Stimulated activated CD8-positive, alpha-beta memory T cell treated with anti-CD3 and anti-CD28 coated beads, Interleukin-4, amount 100 ng/mL, for 48 hours (primary cell): ENCODE measurements around the gene MAG.
A peak's percentile ranks its signal among the peaks of the same experiment; 100 is the strongest.

Experiments used
- DNase-seq: peaks from one replicate; pipeline ENCODE4 v3.0.0-alpha.2; 2020

Gene MAG, protein sequence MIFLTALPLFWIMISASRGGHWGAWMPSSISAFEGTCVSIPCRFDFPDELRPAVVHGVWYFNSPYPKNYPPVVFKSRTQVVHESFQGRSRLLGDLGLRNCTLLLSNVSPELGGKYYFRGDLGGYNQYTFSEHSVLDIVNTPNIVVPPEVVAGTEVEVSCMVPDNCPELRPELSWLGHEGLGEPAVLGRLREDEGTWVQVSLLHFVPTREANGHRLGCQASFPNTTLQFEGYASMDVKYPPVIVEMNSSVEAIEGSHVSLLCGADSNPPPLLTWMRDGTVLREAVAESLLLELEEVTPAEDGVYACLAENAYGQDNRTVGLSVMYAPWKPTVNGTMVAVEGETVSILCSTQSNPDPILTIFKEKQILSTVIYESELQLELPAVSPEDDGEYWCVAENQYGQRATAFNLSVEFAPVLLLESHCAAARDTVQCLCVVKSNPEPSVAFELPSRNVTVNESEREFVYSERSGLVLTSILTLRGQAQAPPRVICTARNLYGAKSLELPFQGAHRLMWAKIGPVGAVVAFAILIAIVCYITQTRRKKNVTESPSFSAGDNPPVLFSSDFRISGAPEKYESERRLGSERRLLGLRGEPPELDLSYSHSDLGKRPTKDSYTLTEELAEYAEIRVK

DNA sequence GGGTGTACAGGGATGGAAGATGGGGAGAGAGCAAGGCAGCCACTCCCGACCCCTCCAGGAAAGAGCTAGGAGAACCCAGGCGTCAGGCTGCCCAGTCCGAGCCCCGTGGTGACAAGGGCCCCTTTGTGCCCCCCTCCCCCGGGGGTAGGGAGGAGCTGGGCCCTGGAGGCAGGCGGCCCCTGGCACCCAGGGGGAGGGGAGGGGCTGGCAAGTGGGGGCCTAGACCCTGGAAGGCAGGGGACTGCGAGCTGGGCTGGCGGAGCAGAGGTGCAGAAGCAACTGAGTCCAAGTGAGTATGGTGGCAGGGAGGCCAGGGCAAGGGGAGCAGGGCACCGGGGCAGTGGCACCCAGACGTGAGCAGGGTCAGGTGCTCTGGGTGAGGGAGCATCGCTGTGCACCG, at the start of gene MAG:
TSS of gene MAG (plus strand) at position 246 of the 400 bp plus-strand sequence. CDS start 3,248 bp downstream, outside the sequence.
- no peak for DNase-seq

DNA sequence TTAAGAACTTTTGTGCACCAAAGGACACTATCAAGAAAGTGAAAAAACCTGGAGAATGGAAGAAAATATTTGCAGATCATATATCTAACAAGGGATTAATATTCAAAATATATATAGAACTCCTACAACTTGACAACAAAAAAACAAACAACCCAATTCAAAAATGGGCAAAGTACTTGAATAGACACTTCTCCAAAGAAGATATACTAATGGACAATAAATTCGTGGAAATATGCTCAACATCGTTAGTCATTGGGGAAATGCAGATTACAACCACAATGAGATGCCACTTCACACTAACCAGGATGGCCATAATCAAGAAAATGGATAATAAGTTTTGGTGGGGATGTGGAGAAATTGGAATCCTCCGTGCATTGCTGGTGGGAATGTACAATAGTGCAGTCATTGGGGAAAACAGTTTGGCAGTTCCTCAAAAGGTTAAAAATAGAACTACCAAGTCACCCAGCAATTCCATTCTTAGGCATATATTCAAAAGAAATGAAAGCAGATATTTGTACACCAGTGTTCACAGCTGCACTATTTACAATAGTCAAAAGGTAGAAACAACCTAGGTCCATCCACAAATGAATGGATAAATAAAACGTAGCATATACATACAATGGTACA, 45.4 kb upstream of the MAG start:
- no peak for DNase-seq

DNA sequence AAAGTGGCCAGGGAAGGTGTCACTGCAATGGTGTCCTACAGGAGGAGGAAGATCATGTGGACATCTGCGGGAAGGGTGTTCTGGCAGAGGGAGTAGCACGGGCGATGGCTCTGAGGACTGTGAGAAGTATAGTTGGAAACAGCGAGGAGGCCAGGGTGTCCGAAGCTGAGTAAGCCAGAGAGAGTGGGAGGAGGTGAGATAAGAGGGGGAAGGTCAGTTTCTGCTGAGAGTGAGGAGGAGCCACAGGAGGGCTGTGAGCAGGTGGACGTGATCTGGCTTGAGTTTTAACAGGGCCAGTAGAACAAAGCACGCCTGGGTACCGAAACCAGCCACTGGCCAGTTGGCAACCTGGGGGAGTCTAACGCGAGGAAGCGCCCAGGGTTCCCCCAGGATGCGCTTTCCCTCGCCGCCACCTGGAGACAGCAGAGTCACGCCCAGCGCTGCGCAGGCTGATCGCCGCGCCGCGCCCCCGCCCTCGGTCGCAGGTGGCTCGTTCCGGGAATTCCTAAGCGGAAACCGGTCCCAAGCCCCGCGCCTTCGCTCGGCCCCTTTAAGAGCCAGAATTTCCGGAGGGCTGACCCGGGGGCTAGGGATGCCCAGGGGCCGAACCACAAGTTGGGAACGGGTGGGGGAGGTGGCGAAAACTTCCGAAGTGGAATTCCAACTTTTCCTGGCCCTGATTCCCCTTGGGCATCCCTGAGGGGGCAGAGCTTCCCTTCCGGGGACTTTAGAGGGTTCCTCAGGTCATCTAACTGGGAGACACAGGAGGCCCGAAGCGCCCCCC, 44.2 kb upstream of the MAG start:
- peak; percentile 73 for DNase-seq

DNA sequence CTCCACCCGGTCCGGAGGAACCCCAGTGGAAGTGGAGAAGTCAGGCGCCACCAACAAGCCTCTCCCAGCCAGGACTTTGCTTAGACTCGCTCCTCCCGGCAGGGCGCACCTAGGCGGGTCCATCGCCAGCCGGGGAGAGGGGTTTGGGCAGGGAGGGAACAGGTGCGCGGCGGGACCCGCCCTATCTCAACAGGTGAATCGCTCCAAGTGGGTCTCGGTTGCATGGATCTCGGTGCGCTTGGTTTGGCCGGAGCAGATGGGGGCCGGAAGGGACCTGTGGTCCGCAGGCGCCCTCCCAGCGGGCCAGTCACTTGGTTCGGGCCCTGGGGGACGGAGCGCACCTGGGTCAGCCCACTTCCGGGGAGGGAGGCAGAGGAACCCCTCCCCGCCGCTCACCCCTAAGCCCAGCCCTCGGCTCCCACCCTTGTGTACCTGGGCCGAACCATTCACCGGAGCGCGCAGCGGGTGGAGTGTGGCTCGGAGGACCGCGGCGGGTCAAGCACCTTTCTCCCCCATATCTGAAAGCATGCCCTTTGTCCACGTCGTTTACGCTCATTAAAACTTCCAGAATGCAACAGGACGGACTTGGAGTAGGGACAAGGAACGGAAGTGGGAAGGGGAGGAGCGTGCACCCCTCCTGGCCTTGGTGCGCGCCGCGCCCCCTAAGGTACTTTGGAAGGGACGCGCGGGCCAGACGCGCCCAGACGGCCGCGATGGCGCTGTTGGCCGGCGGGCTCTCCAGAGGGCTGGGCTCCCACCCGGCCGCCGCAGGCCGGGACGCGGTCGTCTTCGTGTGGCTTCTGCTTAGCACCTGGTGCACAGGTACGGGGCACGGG, 43.4 kb upstream of the MAG start, which contains the start of gene LSR:
TSS of gene LSR (plus strand) at position 693 of the 836 bp plus-strand sequence. CDS start at position 714, 21 bp downstream.
- DNase-seq = peak; percentile 82

DNA sequence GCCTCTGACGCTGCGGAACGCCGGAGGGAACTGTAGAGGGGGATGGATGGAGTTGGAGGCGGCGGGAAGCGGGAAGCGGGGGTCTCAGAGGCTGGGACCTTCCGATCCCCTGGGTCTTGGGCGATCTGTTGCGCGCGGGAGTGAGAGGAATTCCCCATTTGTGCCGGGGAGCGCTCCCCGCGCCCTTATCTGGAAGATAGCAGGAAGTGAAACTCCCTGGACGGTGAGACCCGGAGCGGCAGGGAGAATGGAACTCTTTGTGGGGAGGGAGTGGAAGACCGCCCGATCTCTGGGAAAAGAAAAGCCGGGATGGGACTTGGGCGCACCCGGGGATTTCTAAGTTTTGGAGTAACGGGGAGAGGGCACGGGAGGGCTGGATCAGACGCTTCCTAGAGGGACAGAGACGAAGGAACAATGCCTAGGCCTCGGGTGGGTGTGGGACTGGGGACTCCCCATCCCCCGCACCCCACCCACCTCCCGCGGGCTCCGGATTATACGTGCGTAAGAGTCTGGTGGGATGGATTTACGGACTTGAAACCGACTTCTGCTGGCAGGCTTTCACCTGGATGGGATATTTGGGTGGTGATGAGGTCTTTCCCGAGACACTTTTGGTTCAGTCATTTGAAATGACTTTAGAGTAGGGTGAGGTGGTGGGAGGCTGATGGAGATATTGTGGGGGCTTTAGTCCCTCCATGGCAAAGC, 42.7 kb upstream of the MAG start:
- DNase-seq = peak; percentile 24

DNA sequence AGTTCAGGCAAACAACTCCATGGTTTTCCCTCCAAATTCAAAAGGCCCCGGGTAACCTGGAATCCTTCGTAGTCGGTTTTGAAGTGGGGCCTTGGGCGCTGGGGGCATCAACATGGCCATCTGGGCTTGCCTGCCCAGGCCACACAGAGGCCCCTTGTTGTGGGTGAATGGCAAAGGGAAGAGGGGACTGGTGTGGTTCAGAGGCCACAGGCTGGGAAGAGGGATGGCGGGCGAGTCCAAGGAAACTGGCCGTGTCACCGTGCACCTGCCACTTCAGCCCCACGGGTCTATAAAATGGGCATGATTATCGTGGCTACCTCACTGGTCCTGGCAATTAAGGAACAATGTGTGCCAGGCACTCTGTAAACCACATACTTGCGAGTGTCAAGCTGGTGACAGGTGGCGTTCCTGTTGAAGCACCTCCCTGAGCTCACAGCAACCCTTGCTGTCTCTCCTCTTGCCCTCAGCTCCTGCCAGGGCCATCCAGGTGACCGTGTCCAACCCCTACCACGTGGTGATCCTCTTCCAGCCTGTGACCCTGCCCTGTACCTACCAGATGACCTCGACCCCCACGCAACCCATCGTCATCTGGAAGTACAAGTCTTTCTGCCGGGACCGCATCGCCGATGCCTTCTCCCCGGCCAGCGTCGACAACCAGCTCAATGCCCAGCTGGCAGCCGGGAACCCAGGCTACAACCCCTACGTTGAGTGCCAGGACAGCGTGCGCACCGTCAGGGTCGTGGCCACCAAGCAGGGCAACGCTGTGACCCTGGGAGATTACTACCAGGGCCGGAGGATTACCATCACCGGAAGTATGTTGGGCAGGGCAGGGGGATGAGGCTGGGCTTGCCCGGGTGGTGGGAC, 41.9 kb upstream of the MAG start:
- DNase-seq = peak; percentile 20

DNA sequence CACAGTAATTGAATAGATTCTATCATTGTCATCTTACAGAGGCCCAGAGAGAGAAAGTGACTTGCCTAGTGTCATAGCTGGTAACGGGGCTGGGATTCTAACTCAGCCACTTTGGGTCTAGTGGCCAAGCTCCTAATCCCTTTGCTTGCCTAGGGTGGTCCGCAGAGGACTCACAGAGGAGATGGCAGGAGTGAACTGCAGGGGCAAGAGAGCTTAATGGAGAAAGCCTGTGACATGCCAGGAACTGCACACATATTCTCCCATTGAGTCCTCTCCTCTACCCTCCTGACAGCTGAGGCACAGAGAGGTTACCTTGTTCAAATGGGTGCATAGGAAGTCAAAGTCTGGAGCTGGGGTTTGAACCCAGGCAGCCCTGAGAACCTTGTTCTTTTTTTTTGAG, 40.5 kb upstream of the MAG start:
- DNase-seq = peak; percentile 16

DNA sequence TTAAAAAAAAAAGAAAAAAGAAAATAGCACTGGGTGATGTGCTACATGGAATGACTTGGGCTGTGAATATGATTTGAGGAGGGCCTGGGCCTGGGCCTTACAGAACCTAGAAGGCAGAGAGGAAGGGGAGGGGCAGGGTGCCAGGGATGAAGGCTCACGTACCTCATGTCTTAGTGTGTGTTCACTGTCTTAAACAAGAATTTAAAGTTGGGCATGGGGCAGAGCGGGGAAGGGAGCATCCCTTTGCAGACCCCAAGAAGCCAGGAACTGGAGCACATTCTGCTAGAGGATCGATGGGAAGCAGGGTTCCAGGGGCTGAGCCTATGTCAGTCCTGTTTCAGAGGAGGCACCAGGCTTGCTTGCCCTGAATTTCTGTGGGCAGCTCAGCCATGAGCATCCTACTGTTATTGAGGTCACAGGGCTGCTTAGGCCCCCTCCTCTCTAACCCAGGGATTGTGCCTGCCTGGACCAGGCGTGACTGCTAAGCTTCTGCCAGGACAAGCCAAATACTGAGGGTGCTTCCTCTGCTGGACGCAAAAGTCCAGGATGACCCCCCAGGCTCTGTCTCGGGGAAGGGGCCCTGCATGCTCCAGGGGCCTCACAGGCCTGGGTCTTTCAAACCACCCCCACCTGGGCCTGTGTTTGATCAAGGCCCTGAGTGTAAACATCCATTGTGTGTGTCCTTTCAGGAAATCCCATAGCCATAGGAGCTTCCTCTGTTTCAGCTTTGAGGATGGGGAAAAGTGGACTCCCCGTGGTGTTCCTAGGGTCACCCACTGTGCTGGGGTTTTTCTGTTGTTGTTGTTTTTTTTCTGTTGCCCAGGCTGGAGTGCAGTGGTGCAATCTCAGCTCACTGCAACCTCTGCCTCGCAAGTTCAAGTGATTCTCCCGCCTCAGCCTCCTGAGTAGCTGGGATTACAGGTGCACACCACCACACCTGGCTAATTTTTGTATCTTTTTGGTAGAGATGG, 38.4 kb upstream of the MAG start:
- DNase-seq = peak; percentile 19

DNA sequence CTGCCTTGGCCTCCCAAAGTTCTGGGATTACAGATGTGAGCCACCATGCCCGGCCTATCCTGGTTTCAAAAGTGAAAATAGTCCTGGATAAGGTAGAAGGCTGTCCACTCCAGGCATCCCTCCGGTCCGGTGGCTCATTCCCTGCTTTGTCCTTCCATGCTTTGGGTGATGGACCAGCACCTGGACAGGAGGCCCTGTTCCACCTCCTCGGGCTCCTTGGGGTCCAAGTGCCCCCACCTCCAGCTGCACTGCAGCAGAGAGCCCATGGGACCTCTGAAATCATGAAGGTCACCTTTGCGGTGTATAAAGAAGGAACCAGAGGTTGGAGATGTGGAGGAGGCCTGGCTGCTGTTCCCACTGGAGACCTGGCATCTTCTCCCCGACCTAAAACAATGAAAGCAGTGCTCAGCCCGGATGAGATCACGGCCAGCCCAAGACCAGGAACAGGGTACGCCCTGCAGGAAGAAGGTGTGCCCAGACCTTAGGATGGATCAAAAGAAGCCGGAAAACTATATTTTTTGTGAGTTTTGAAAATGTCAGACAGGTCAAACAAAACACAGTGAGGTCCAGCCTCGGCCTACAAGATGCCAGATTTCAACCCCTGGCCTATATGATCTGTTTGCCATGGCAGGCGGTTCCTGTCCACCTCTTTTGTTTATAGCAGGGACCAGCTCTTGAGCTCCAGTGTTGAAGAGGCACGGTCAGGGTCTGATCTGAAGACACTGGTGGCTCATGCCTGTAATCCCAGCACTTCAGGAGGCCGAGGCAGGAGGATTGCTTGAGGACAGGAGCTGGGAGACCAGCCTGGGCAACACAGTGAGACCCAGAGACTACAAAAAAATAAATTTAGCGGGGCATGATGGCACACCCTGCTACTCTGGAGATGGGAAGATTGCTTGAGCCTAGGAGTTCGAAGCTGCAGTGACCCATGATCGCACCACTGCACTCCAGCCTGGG, 37.3 kb upstream of the MAG start:
- DNase-seq = peak; percentile 19

DNA sequence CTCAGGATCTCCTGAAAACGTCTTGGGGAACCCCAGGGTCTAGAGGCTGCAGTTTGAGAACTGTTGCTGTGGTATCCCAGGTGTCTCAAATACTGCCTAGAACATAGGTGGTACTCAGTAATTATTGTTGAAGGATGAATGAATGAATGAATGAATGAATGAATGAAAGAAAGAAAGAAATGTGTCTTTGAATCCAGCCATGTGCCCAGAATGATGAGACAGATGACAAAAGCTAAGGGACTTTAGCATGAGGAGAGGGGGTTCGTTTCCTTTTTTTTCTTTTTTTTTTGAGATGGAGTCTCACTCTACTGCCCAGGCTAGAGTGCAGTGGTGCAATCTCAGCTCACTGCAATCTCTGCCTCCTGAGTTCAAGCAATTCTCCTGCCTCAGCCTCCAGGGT, 35.4 kb upstream of the MAG start:
- DNase-seq = no peak

DNA sequence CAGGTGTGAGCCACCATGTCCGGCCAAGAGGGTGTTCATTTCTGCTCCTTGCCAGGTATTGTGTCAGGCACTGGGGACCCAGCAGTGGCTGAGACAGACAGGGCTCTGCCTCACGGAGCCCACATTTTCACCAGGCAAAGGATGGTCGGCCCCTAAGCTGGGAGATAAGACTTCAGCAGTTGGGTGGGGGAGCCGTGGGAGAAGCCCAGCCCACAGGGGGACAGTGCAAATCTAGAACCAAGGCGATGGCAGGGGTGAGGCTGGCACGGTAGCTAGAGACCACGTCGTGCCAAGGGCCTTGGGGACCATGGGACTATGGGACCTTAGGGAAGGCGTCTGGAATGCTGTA, 34.9 kb upstream of the MAG start:
- DNase-seq = peak; percentile 18

DNA sequence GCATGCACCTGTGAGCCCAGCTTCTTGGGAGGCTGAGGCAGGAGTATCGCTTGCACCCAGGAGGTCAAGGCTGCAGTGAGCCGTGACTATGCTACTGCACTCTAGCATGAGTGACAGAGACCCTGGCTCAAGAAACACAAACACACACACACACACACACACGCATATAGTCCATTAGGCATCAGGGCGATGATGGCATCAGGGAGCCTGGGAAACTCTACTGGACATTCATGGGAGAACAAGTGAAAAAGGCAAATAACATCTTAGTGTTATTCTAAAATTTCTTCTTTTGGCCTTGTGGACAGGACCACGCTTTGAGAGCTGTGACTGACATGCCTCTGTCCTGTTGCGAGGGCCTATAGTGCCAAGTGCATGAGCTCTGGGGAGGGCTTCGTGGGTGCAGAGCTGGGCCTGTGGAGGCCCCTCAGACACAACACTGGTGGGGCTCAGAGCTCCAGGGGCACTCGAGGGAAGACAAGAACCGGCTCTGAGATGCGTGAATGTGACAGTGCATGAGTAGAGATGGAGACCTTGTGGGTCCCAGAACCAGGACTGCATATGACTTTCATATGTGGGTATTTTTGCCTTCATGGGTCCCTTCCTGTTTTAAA, 31.2 kb upstream of the MAG start:
- DNase-seq = peak; percentile 19

DNA sequence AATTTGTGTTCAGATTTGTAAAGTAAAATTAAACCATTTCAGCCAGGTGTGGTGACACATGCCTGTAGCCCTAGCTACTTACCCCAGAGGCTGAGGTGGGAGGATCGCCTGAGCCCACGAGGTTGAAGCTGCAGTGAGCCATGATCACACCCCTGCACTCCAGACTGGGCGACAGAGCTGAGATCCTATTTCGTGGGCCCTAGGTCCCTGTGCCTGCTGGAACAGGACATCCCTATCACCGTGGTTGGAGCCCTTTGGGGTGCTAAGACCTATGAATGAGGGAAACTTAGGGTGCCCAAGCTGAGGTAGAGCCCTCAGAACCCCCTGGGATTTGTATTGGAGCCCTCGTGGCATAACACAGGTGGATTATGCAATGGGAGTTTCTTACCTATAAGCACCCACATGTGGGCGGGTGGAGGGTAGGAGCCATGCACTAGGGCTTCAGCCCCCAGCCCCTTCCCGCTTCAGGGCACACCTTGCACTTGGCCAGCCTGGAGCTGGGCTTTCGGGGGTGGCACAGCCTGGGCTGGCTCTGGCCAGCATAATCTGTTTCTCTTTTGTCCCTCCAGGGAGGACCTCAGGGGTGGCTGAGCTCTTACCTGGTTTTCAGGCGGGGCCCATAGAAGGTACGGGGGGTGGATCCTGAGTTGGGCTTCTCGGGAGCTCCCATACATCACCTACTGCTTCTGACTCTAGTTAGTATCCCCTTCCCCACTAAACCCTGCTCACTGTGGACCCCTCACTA, 30.4 kb upstream of the MAG start:
- DNase-seq = peak; percentile 23

DNA sequence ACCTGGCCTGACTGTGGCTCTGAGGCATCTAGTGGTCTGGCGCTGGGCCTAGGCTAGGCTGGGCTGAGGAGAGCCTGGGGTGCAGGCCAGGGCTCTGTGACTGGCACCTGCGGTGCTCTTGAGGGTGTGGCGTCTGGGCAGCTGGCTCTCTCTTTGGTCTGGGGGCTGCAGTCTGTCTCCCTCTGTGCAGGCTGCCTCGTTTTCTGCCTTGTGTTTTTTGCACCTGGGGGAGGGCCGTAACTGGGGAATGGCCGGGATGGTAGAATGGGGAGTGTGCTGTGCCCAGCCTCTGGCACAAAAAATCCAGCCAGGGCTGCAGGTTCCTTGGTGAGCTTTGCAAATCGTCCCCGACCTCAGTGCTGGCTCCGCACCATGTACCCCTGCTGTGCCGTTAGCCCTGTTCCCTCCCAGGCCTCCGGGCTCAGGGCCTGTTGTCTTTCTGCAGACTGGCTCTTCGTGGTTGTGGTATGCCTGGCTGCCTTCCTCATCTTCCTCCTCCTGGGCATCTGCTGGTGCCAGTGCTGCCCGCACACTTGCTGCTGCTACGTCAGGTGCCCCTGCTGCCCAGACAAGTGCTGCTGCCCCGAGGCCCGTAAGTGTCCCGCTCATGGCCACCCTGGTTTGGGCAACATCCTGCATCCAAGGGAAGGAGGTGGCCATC, 29.7 kb upstream of the MAG start:
- DNase-seq = peak; percentile 19

DNA sequence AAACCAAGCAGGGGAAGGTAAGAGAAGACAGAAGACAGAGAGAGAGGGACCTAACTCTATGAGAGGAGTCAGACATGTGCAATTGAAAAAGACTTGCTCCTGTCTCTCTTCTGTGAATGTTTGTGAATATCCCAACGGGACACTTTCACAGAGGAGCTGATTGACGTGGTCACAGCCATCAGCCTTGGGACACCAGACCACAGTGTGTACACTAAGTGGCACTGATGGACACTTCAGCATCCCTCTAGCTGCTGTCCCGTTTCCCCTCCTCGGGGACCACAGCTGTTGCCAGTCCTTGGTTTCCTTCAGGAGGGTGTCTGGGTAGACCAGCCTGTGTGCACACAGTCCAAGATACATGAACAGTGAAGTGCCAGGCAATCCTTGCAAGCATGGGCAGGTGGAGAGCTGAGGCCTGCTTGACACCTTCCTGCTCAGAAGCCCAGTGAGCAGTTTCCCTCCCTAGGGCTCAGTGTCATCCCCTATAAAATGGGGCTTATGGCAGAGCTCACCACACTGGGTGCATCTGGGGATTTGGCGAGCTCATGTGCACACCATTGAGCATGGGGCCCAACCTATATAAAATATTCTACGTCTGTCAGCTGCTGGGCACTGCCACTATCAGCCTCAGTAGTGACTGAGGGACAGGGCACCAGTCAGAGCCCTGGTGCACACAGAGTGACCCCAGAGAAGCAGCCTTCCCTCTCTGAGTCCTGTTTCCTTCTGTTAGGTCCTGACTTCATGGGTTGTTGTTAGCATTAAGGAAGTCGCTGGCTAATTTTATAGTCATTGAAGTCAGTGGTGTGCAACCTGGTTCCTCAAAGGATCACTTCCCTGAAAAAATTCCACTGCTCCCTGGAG, 27.5 kb upstream of the MAG start:
- peak; percentile 22 for DNase-seq
